A673 (cell line): Measurements from ENCODE around the gene RAB21.

ENCODE experiments used
- CTCF ChIP-seq: fragments of 300-800, 200-600 bp; sonication (generic); conservative IDR thresholded peaks from 2 replicates; pipeline ENCODE4 v1.5.1; 2017; ENCODE audit warnings: low read depth, mild to moderate bottlenecking, antibody characterized with exemption, low read length, moderate library complexity, mixed read lengths
- EZH2 ChIP-seq: fragments of 200-600 bp; sonication (generic); IDR thresholded peaks from 2 replicates; pipeline ENCODE4 v1.6.1; 2017; ENCODE audit warnings: borderline replicate concordance, low read depth, mild to moderate bottlenecking, mixed read lengths, antibody characterized with exemption, low read length; ENCODE audit not compliant: poor library complexity, severe bottlenecking

DNA sequence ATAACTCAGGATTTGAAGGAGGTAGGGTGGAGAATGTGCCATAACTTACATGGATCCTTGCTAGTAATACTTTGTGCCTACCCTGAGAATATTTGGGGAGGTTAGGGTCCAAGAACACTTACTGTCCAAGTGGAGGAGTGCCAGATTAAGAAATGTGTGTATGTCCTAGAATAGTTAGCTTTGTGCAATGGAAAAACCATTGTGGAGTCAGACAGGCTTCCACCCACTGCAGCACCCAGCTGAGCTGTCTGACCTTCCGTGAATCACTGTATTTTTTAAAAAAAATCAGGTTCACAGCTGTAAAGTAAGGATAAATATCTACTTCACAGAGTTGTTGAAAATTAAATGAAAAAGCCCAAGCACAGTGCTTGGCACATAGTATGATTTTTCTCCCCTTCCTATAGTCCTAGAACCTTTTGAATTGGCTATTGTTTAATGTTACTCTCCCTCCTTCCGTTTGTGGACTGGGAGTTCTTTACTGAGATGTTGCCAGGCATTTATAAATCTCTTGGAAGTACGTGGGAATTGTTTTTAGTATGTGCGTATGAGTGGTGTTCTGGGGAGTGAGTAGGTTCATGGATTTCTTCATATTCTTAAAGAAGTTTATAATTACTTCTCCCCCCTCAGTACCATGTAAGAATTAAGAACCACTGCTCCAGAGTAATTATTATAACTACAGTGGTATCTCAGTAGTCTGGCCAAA lies 9.2 kb downstream of the RAB21 start:
- TF ChIP-seq EZH2 (no peak), CTCF (no peak)
